Progenitor cell of endocrine pancreas (in vitro differentiated cells): ENCODE data around the gene ITGA3. TPM values are rescaled to one million over a fixed set of nuclear protein-coding genes. Genes with fewer than 3 reads are reported as not detected.

Experiments
- DNase-seq: peaks from one replicate; pipeline ENCODE4 v3.0.0; 2021; ENCODE audit warnings: low spot score; ENCODE audit not compliant: unreplicated experiment
- H3K27ac Mint-ChIP-seq: 2 replicates; pipeline ENCODE4 v1.8.0; 2021; ENCODE audit warnings: mild to moderate bottlenecking, moderate library complexity, mixed read lengths
- H3K27me3 Mint-ChIP-seq: 2 replicates; pipeline ENCODE4 v1.8.0; 2021; ENCODE audit warnings: mixed read lengths
- H3K36me3 Mint-ChIP-seq: 2 replicates; pipeline ENCODE4 v1.8.0; 2022; ENCODE audit warnings: mixed read lengths; ENCODE audit not compliant: insufficient read depth
- H3K4me1 Mint-ChIP-seq: 2 replicates; pipeline ENCODE4 v1.8.0; 2021; ENCODE audit warnings: low read depth, mixed read lengths
- H3K4me3 Mint-ChIP-seq: 2 replicates; pipeline ENCODE4 v1.8.0; 2021; ENCODE audit warnings: low read depth, mild to moderate bottlenecking, moderate library complexity, mixed read lengths
- H3K9me3 Mint-ChIP-seq: 2 replicates; pipeline ENCODE4 v1.8.0; 2021; ENCODE audit warnings: low read depth, mixed read lengths
- CTCF ChIP-seq: fragments of 200-600 bp; sonication (generic); IDR thresholded peaks from one replicate; pipeline ENCODE4 v1.5.0; 2021; ENCODE audit warnings: antibody characterized with exemption, mild to moderate bottlenecking; ENCODE audit not compliant: unreplicated experiment
- total RNA-seq: library from RNA; stranded (reverse); gene quantifications from 2 replicates; pipeline ENCODE4 v1.2.1, GENCODE V29; 2021

The ITGA3 gene
- total RNA-seq, 1 donor from 2014 or later, result 17.6 TPM

- Mint-ChIP-seq H3K4me1 (peaks cover 9% of the 10 kb centered on the region), H3K36me3 (no peaks in the 10 kb centered on the region), H3K27ac (peak overlapping the region; percentile 42), H3K4me3 (peak overlapping the region; percentile 71), H3K27me3 (peaks cover 29% of the 10 kb centered on the region), H3K9me3 (no peaks in the 10 kb centered on the region)
- no peak for TF ChIP-seq CTCF
- DNase-seq, result no peak
Observed at GRCh38 chr17:50128441-50129352, 72.8 kb downstream of the ITGA3 start.

- Mint-ChIP-seq H3K4me3 (peak overlapping the region; percentile 71), H3K36me3 (no peaks in the 10 kb centered on the region), H3K9me3 (no peaks in the 10 kb centered on the region), H3K4me1 (peaks cover 9% of the 10 kb centered on the region), H3K27ac (no peak overlapping the region), H3K27me3 (peaks cover 29% of the 10 kb centered on the region)
- no peak for DNase-seq
- no peak for TF ChIP-seq CTCF
Observed at GRCh38 chr17:50129353-50129727, 73.4 kb downstream of the ITGA3 start.

GRCh38 chr17:50129728-50130558, 74.0 kb downstream of the ITGA3 start, which contains the start of gene SAMD14:
Gene SAMD14, minus strand, starts transcription at chr17:50130160. Its CDS starts 5,201 bp downstream, at chr17:50124959.
- Mint-ChIP-seq H3K27ac (no peak within 1 kb of the TSS), H3K9me3 (no peaks in the 10 kb centered on the region), H3K27me3 (peaks cover 29% of the 10 kb centered on the region), H3K4me1 (peaks cover 9% of the 10 kb centered on the region), H3K36me3 (no peaks in the 10 kb centered on the region), H3K4me3 (peak within 1 kb of the TSS; percentile 71)
- TF ChIP-seq CTCF, result no peak
- no peak for DNase-seq

GRCh38 chr17:50130559-50131305, 74.8 kb downstream of the ITGA3 start:
- no peak for TF ChIP-seq CTCF
- peaks cover 2% of the 10 kb centered on the region for H3K36me3 Mint-ChIP-seq
- peaks cover 27% of the 10 kb centered on the region for H3K27me3 Mint-ChIP-seq
- DNase-seq, result no peak
- no peak overlapping the region for H3K27ac Mint-ChIP-seq
- peak overlapping the region; percentile 62 for H3K4me3 Mint-ChIP-seq
- H3K9me3 Mint-ChIP-seq, result no peaks in the 10 kb centered on the region
- peaks cover 11% of the 10 kb centered on the region for H3K4me1 Mint-ChIP-seq
